HCT116 (cell line): ENCODE measurements around the gene ARFIP2.

Experiments
- ELF1 ChIP-seq: IDR thresholded peaks from 2 replicates; pipeline ENCODE4 v1.6.1; 2012; ENCODE audit warnings: low read depth, borderline replicate concordance
- EZH2phosphoT487 ChIP-seq: fragments of 200-600 bp; IDR thresholded peaks from 2 replicates; pipeline ENCODE4 v1.6.1; 2018; ENCODE audit warnings: antibody characterized with exemption, borderline replicate concordance
- YY1 ChIP-seq: IDR thresholded peaks from 2 replicates; pipeline ENCODE4 v1.6.1; 2011; ENCODE audit warnings: low read length, low read depth, moderate library complexity, mild to moderate bottlenecking; ENCODE audit not compliant: insufficient replicate concordance; ENCODE audit errors: extremely low read depth
- TF ChIP-seq, protein P1 (sequence below), 3 experiments: fragments of 200-600 bp in 1 of 3; sonication (generic) in 1 of 3; IDR thresholded peaks in 2 of 3; conservative IDR thresholded peaks in 1 of 3; 2 replicates each; pipeline ENCODE4 v1.5.1; 2012 to 2017; ENCODE audit warnings: low read depth in 2 of 3, low read length in 2 of 3, antibody characterized with exemption in 1 of 3, borderline replicate concordance in 1 of 3, control low read depth in 1 of 3, mild to moderate bottlenecking in 1 of 3, mixed read lengths in 1 of 3, mixed run types in 1 of 3, moderate library complexity in 1 of 3; ENCODE audit not compliant: insufficient read depth in 1 of 3

GRCh38 chr11:6497069-6497839, 16.1 kb upstream of the ARFIP2 start, which contains the start of gene DNHD1:
- TF ChIP-seq, protein P1, sequence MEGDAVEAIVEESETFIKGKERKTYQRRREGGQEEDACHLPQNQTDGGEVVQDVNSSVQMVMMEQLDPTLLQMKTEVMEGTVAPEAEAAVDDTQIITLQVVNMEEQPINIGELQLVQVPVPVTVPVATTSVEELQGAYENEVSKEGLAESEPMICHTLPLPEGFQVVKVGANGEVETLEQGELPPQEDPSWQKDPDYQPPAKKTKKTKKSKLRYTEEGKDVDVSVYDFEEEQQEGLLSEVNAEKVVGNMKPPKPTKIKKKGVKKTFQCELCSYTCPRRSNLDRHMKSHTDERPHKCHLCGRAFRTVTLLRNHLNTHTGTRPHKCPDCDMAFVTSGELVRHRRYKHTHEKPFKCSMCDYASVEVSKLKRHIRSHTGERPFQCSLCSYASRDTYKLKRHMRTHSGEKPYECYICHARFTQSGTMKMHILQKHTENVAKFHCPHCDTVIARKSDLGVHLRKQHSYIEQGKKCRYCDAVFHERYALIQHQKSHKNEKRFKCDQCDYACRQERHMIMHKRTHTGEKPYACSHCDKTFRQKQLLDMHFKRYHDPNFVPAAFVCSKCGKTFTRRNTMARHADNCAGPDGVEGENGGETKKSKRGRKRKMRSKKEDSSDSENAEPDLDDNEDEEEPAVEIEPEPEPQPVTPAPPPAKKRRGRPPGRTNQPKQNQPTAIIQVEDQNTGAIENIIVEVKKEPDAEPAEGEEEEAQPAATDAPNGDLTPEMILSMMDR (IDR thresholded peaks at IDR 0.05 in 2 of 3, conservative IDR thresholded peaks at IDR 0.05 in 1 of 3; ENCODE audit: borderline replicate concordance in 1 of 3, insufficient read depth in 1 of 3, low read depth in 2 of 3, low read length in 2 of 3): no peak
- no peak for TF ChIP-seq ELF1
- no peak for TF ChIP-seq EZH2phosphoT487
- TF ChIP-seq YY1: no peak
